Astrocyte of the cerebellum (primary cell): Measurements from ENCODE around the gene PRKAA2.
A peak's percentile ranks its signal among the peaks of the same experiment; 100 is the strongest.

Experiments
- DNase-seq: peaks from one replicate; pipeline ENCODE4 v3.0.0-alpha.2; 2011; ENCODE audit warnings: low read depth
- H3K4me3 ChIP-seq: 2 replicates; pipeline ENCODE4 v1.5.1; 2011; ENCODE audit warnings: mild to moderate bottlenecking, low read depth, low read length, moderate library complexity
- CTCF ChIP-seq: IDR thresholded peaks from 2 replicates; pipeline ENCODE4 v1.5.1; 2012; ENCODE audit warnings: low read length, low read depth, moderate library complexity, mild to moderate bottlenecking; ENCODE audit errors: missing control alignments
- in situ Hi-C: cut with HindIII; loops from 2 replicates; pipeline ENCODE4 v1.10.0; 2017; ENCODE audit warnings: low sequenced_read_pairs

Gene PRKAA2

GRCh38 chr1:56670350-56670749, 25.2 kb downstream of the PRKAA2 start:
- no peak for TF ChIP-seq CTCF
- DNase-seq = no peak
- H3K4me3 ChIP-seq = no peak overlapping the region
- in situ Hi-C loops = no loop called here

GRCh38 chr1:56671085-56671484, 26.0 kb downstream of the PRKAA2 start:
- DNase-seq = no peak
- in situ Hi-C loops = no loop called here
- H3K4me3 ChIP-seq = no peak overlapping the region
- no peak for TF ChIP-seq CTCF

GRCh38 chr1:56671542-56671941, 26.4 kb downstream of the PRKAA2 start:
- no peak for TF ChIP-seq CTCF
- H3K4me3 ChIP-seq = no peak overlapping the region
- in situ Hi-C loops = no loop called here
- DNase-seq = no peak

GRCh38 chr1:56672579-56672978, 27.5 kb downstream of the PRKAA2 start:
- no peak for TF ChIP-seq CTCF
- no peak overlapping the region for H3K4me3 ChIP-seq
- in situ Hi-C loops = no loop called here
- no peak for DNase-seq

- no peak for DNase-seq
- TF ChIP-seq CTCF = no peak
- in situ Hi-C loops = no loop called here
- no peak overlapping the region for H3K4me3 ChIP-seq
Measured at GRCh38 chr1:56675763-56676162, 30.6 kb downstream of the PRKAA2 start.

- peak; percentile 53 for DNase-seq
- H3K4me3 ChIP-seq = no peak overlapping the region
- TF ChIP-seq CTCF = no peak
- in situ Hi-C loops = no loop called here
Measured at GRCh38 chr1:56676571-56677035, 31.5 kb downstream of the PRKAA2 start.

- in situ Hi-C loops = no loop called here
- TF ChIP-seq CTCF = no peak
- no peak for DNase-seq
- no peak overlapping the region for H3K4me3 ChIP-seq
Measured at GRCh38 chr1:56683569-56683968, 38.5 kb downstream of the PRKAA2 start.
